ENCODE measurements around the gene MAPK14.
"Not testable (repeated sequence)": the region's sequence is repeated elsewhere in the genome, so short reads cannot be mapped to it uniquely, and the experiment has no call there.

The MAPK14 gene

DNA sequence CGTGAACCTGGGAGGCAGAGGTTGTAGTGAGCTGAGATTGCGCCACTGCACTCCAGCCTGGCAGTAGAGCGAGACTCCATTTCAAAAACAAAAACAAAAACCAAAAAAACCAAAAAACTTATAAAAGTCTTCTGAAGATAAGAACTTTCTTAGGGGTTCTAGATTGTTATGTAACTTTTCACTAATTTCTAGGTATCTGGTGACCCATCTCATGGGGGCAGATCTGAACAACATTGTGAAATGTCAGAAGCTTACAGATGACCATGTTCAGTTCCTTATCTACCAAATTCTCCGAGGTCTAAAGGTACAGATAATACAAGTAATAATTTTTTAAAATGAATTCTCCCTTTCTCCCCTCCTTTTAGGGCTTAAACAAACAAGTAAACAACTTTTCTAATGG is 45.1 kb downstream of the MAPK14 start:
- H3K36me3 ChIP-seq (ENCODE audit: control insufficient read depth, insufficient read depth, low read length): no peaks in the 10 kb centered on the region
- H3K9ac ChIP-seq (ENCODE audit: low read depth, low read length): no peak overlapping the region
- no peaks in the 10 kb centered on the region for H3K9me3 ChIP-seq (ENCODE audit: control insufficient read depth, insufficient read depth, low read length)
- no peaks in the 10 kb centered on the region for H3K27me3 ChIP-seq (ENCODE audit: control insufficient read depth, insufficient read depth, low read length)
- no peak overlapping the region for H3K4me3 ChIP-seq (ENCODE audit: low read depth, low read length)
- H3K4me1 ChIP-seq (ENCODE audit: control insufficient read depth, insufficient read depth, low read length): no peaks in the 10 kb centered on the region

DNA sequence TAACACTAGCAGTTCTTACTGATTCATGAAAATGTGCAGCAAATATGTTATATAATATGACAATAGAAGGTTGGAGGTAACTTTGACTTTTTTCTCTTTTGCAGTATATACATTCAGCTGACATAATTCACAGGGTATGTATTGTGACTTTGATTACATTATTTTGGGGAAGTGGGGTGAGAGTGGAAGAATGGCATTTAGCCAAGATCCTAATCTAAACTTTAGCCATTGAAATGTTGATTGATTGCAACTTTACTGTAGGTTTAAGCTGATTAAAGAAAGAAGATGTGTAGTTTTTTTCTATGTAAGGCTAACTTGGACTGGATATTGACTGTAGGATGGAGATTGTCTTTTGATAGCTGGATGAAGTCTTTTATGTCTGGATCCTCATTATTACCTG is 46.0 kb downstream of the MAPK14 start:
- Histone ChIP-seq H3K36me3 (ENCODE audit: control insufficient read depth, insufficient read depth, low read length) (no peaks in the 10 kb centered on the region), H3K27me3 (ENCODE audit: control insufficient read depth, insufficient read depth, low read length) (no peaks in the 10 kb centered on the region), H3K4me1 (ENCODE audit: control insufficient read depth, insufficient read depth, low read length) (no peaks in the 10 kb centered on the region), H3K9ac (ENCODE audit: low read depth, low read length) (no peak overlapping the region), H3K4me3 (ENCODE audit: low read depth, low read length) (no peak overlapping the region), H3K9me3 (ENCODE audit: control insufficient read depth, insufficient read depth, low read length) (no peaks in the 10 kb centered on the region)

DNA sequence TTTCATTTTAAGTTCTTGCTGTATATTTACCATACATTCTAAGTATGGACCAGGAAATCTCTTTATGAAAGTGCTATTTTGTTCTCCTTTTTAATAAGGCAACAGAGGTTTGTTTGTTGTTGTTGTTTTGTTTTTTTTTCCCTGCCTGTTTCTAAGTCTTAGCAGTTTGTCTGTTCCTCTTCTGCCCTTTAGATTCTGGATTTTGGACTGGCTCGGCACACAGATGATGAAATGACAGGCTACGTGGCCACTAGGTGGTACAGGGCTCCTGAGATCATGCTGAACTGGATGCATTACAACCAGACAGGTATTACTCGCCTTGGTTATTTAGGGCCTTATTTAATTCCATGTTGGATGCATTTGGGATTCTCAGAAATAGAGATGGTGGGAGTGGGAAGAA is 48.0 kb downstream of the MAPK14 start:
- no peaks in the 10 kb centered on the region for H3K36me3 ChIP-seq (ENCODE audit: control insufficient read depth, insufficient read depth, low read length)
- no peak overlapping the region for H3K4me3 ChIP-seq (ENCODE audit: low read depth, low read length)
- no peaks in the 10 kb centered on the region for H3K27me3 ChIP-seq (ENCODE audit: control insufficient read depth, insufficient read depth, low read length)
- no peaks in the 10 kb centered on the region for H3K4me1 ChIP-seq (ENCODE audit: control insufficient read depth, insufficient read depth, low read length)
- no peaks in the 10 kb centered on the region for H3K9me3 ChIP-seq (ENCODE audit: control insufficient read depth, insufficient read depth, low read length)
- no peak overlapping the region for H3K9ac ChIP-seq (ENCODE audit: low read depth, low read length)

DNA sequence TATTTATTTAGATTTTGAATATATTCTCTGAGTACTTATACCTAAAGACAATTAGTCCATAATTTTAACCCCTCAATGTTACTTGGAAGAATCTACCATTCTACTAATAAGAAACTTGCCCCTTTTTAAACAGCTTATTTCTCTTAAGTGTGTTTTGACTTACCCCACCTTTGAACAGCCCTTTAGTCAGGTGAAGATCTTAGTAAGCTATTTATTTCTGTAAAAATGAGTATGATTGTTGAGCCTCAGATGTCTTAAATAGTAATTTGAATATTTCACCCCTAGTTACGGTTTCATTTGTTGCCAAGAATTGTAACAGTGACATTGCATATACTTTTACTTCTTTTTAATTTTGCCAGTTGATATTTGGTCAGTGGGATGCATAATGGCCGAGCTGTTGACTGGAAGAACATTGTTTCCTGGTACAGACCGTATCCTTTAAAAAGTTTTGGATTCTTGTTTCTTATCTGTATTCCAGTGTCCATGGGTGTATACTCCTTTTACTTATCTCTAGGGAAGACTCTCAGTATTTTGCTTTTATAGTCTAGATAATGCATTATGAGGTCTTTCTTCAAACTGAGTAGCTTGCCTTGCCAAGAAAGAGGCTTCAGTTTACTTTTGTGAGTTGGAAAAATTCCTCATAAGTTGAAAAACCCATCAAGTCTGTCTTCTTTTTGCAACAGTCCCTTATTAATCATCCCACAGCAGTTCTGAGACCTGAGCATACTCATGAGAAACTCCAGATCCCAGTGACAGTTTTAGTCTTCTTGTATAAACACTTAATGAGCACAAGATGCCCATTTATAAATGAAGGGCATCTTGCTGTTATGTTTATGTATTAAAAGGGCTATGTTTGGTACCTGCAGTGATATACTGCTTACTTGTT is 48.8 kb downstream of the MAPK14 start:
- Histone ChIP-seq H3K36me3 (ENCODE audit: control insufficient read depth, insufficient read depth, low read length) (no peaks in the 10 kb centered on the region), H3K4me1 (ENCODE audit: control insufficient read depth, insufficient read depth, low read length) (no peaks in the 10 kb centered on the region), H3K9me3 (ENCODE audit: control insufficient read depth, insufficient read depth, low read length) (no peaks in the 10 kb centered on the region), H3K27me3 (ENCODE audit: control insufficient read depth, insufficient read depth, low read length) (no peaks in the 10 kb centered on the region), H3K9ac (ENCODE audit: low read depth, low read length) (no peak overlapping the region), H3K4me3 (ENCODE audit: low read depth, low read length) (no peak overlapping the region)

DNA sequence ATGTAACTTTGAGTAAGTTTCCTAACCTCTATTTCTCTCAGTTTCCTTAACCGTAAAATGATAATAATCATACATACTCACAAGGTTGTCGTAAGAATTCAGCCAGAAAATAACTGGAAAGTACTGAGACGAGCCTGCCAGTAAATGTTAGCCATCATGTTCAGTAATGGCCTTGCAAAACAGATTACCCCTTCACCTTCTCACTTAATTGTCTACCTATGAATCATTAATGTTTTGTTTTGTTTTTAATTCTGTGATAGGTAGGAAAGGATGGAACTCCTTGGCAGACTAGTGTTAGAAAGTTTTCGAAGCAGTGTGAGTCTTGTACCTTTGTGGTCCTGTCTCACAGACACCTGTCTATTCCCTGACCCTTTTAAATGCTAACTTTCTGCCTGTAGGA is 50.6 kb downstream of the MAPK14 start:
- H3K4me3 ChIP-seq (ENCODE audit: low read depth, low read length): no peak overlapping the region
- H3K4me1 ChIP-seq (ENCODE audit: control insufficient read depth, insufficient read depth, low read length): no peaks in the 10 kb centered on the region
- no peaks in the 10 kb centered on the region for H3K9me3 ChIP-seq (ENCODE audit: control insufficient read depth, insufficient read depth, low read length)
- H3K27me3 ChIP-seq (ENCODE audit: control insufficient read depth, insufficient read depth, low read length): no peaks in the 10 kb centered on the region
- H3K9ac ChIP-seq (ENCODE audit: low read depth, low read length): no peak overlapping the region
- peaks cover 8% of the 10 kb centered on the region for H3K36me3 ChIP-seq (ENCODE audit: control insufficient read depth, insufficient read depth, low read length)

DNA sequence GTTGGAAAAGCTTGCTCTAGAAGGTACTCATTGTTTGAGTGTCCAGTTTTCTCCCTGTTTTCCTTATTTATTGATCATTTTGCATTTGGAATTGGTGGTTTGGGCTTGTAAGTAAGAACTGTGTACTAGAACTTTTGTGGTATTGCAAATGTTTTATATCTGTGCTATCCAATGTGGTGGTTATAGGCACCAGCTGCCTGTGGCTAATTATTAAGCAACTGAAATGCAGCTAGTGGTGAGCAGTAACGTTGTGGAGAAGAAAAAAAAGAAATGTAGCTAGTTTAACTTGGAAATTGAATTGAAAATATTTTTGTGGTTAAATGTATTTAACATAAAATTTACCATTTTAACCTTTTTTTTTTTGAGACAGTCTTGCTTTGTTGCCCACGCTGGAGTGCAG is 52.0 kb downstream of the MAPK14 start:
- Histone ChIP-seq H3K27me3 (ENCODE audit: control insufficient read depth, insufficient read depth, low read length) (no peaks in the 10 kb centered on the region), H3K4me1 (ENCODE audit: control insufficient read depth, insufficient read depth, low read length) (no peaks in the 10 kb centered on the region), H3K9ac (ENCODE audit: low read depth, low read length) (no peak overlapping the region), H3K9me3 (ENCODE audit: control insufficient read depth, insufficient read depth, low read length) (no peaks in the 10 kb centered on the region), H3K36me3 (ENCODE audit: control insufficient read depth, insufficient read depth, low read length) (peaks cover 11% of the 10 kb centered on the region), H3K4me3 (ENCODE audit: low read depth, low read length) (no peak overlapping the region)

DNA sequence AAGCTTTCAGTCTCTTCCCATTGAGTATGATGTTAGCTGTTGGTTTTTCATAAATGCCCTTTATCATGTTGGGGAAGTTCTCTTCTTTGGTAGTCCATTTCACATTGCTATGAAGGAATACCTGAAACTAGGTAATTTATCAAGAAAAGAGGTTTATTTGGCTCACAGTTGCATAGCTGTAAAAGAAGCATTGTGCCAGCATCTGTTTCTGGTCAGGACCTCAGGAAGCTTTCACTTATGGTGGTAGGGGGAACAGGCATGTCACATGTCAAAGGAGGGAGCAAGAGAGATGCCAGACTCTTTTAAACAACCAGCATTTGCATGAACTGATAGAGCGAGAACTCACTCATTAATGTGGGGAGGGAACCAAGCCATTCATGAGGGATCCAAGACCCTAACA is 54.7 kb downstream of the MAPK14 start:
- Histone ChIP-seq H3K9me3 (ENCODE audit: control insufficient read depth, insufficient read depth, low read length) (no peaks in the 10 kb centered on the region), H3K27me3 (ENCODE audit: control insufficient read depth, insufficient read depth, low read length) (no peaks in the 10 kb centered on the region), H3K36me3 (ENCODE audit: control insufficient read depth, insufficient read depth, low read length) (peaks cover 11% of the 10 kb centered on the region), H3K4me1 (ENCODE audit: control insufficient read depth, insufficient read depth, low read length) (no peaks in the 10 kb centered on the region), H3K9ac (ENCODE audit: low read depth, low read length) (no peak overlapping the region), H3K4me3 (ENCODE audit: low read depth, low read length) (no peak overlapping the region)

DNA sequence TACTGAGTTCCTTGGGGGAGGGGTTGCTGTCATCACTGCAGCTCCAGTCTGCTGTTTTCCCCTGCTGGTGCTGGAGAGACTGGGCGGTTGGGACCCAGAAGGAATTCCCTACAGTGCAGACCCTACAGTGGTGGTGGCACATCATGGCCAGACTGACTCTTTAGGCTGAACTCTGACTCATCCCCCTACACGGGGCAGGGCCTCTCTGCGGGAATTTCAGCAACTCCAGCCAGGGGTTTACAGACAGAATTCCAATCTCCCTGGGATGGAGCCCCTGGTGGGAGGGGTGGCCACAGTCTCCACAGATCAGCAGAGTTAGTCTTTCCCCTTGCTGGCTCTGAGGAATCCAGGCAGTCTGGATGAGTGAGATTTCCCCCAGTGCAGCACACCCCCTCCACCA is 55.8 kb downstream of the MAPK14 start:
- H3K36me3 ChIP-seq (ENCODE audit: control insufficient read depth, insufficient read depth, low read length): peaks cover 11% of the 10 kb centered on the region
- H3K4me1 ChIP-seq (ENCODE audit: control insufficient read depth, insufficient read depth, low read length): no peaks in the 10 kb centered on the region
- no peaks in the 10 kb centered on the region for H3K27me3 ChIP-seq (ENCODE audit: control insufficient read depth, insufficient read depth, low read length)
- H3K9ac ChIP-seq (ENCODE audit: low read depth, low read length): no peak overlapping the region
- H3K4me3 ChIP-seq (ENCODE audit: low read depth, low read length): no peak overlapping the region
- H3K9me3 ChIP-seq (ENCODE audit: control insufficient read depth, insufficient read depth, low read length): no peaks in the 10 kb centered on the region

DNA sequence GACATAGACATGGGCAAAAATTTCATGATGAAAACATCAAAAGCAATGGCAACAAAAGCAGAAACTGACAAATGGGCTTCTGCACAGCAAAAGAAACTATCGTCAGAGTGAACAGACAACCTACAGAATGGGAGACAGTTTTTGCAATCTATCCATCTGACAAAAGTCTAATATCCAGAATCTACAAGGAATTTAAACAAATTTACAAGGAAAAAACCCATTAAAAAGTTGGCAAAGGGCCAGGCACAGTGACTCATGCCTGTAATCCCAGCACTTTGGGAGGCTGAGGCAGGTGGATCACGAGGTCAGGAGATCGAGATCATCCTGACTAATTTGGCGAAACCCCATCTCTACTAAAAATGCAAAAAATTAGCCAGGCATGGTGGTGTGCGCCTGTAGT is 60.6 kb downstream of the MAPK14 start:
- H3K9me3 ChIP-seq (ENCODE audit: control insufficient read depth, insufficient read depth, low read length); H3K27me3 ChIP-seq (ENCODE audit: control insufficient read depth, insufficient read depth, low read length); H3K9ac ChIP-seq (ENCODE audit: low read depth, low read length); H3K36me3 ChIP-seq (ENCODE audit: control insufficient read depth, insufficient read depth, low read length); H3K4me1 ChIP-seq (ENCODE audit: control insufficient read depth, insufficient read depth, low read length); H3K4me3 ChIP-seq (ENCODE audit: low read depth, low read length): not testable (repeated sequence)

DNA sequence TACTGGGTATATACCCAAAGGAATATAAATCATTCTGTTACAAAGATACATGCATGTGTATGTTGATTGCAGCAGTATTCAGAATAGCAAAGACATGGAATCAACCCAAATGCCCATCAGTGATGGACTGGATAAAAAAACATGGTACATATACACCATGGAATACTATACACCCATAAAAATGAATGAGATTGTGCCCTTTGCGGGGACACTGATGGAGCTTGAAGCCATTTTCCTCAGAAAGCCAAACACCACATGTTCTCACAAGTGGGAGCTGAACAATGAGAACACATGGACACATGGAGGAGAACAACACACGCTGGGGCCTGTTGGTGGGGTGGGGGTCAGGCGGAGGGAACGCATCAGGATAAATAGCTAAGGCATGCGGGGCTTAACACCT is 61.4 kb downstream of the MAPK14 start:
- no peaks in the 10 kb centered on the region for H3K4me1 ChIP-seq (ENCODE audit: control insufficient read depth, insufficient read depth, low read length)
- H3K9ac ChIP-seq (ENCODE audit: low read depth, low read length): no peak overlapping the region
- no peaks in the 10 kb centered on the region for H3K27me3 ChIP-seq (ENCODE audit: control insufficient read depth, insufficient read depth, low read length)
- H3K9me3 ChIP-seq (ENCODE audit: control insufficient read depth, insufficient read depth, low read length): no peaks in the 10 kb centered on the region
- no peaks in the 10 kb centered on the region for H3K36me3 ChIP-seq (ENCODE audit: control insufficient read depth, insufficient read depth, low read length)
- H3K4me3 ChIP-seq (ENCODE audit: low read depth, low read length): no peak overlapping the region

DNA sequence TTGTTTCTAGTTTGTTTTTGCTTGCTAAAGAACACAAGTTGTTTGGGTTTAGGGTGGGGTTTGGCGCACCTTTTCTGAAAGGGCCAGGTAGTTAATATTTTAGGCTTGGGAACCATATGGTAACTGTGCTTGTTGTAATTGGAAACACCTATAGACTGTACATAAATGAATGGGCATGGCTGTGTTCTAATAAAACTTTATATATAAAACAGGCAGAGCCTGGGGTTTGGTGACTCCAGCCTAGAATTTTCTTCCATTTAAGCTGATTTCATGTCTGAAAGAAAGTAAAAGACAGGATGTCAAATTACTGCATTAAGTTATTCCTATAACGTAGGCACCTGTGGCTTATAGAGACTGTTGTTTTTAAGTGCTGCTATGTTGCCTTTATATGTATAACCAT is 66.6 kb downstream of the MAPK14 start:
- Histone ChIP-seq H3K36me3 (ENCODE audit: control insufficient read depth, insufficient read depth, low read length) (no peaks in the 10 kb centered on the region), H3K9ac (ENCODE audit: low read depth, low read length) (no peak overlapping the region), H3K9me3 (ENCODE audit: control insufficient read depth, insufficient read depth, low read length) (no peaks in the 10 kb centered on the region)

DNA sequence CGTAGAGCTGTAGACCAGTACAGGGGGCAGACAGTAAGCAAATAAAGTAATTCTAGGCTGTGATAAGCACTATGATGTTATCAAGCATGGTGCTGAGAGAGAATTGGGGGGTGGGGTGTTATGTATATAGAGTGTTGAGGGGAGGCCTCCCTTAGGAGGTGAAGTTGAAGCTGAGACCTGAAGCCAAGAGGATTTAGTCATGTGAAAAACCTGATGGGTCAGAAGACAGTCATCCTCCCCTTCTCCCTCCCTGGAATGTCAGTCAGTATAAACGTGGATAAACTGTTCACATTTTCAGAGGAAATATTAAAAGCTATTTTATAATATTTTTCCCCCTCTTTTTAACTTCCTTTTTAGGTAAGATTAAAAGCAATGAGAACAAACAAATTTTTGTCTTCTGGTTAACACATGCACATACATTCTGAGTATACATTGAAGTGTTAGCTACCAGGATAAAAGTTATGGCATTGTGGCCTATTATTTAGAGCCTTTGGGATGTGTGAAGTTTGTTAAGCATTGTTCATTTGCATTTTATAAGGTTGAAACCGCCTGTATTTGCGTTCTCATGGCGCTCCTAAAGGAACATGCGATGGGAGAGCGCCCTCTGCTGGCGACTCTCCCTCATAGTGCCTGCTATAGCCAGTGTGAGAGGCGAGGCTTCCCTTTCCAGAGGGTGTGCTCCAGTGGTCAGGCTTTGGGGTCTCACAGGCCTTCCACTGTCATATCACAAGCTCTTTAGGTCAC is 67.3 kb downstream of the MAPK14 start:
- Histone ChIP-seq H3K4me3 (ENCODE audit: low read depth, low read length) (no peak overlapping the region), H3K36me3 (ENCODE audit: control insufficient read depth, insufficient read depth, low read length) (no peaks in the 10 kb centered on the region), H3K4me1 (ENCODE audit: control insufficient read depth, insufficient read depth, low read length) (peaks cover 6% of the 10 kb centered on the region), H3K9me3 (ENCODE audit: control insufficient read depth, insufficient read depth, low read length) (no peaks in the 10 kb centered on the region), H3K27me3 (ENCODE audit: control insufficient read depth, insufficient read depth, low read length) (no peaks in the 10 kb centered on the region), H3K9ac (ENCODE audit: low read depth, low read length) (no peak overlapping the region)

More for the DNA sequence above, 66.6 kb downstream of the MAPK14 start:
- Histone ChIP-seq H3K4me3 (ENCODE audit: low read depth, low read length) (no peak overlapping the region), H3K4me1 (ENCODE audit: control insufficient read depth, insufficient read depth, low read length) (peaks cover 6% of the 10 kb centered on the region), H3K27me3 (ENCODE audit: control insufficient read depth, insufficient read depth, low read length) (no peaks in the 10 kb centered on the region)
